Body of pancreas (tissue), 4 donors: ENCODE data around the gene FAM83B.

Source experiments
- CTCF ChIP-seq, 7 experiments: fragments of 450-650 bp in 4 of 7; fragments of 200-600 bp in 3 of 7; sonication (generic) in 3 of 7; IDR thresholded peaks; one replicate each; pipeline ENCODE4 v1.5.1; 2016 to 2019; ENCODE audit warnings: antibody characterized with exemption in 7 of 7
- POLR2A ChIP-seq, 3 donors: fragments of 450-650 bp; IDR thresholded peaks; one replicate each; pipeline ENCODE4 v1.6.1; 2016; ENCODE audit warnings: antibody characterized with exemption in 3 of 3, mild to moderate bottlenecking in 2 of 3

- TF ChIP-seq POLR2A (IDR thresholded peaks at IDR 0.05) (no peak), CTCF (IDR thresholded peaks at IDR 0.05) (no peak)
Observed at GRCh38 chr6:54929245-54929909, 82.8 kb downstream of the FAM83B start.
